Testis (tissue), 3 donors: ENCODE measurements around the gene MAP3K3. TPM values are rescaled to one million over a fixed set of nuclear protein-coding genes. Genes with fewer than 3 reads are reported as not detected.

Experiments used
- DNase-seq: peaks from one replicate; pipeline ENCODE4 v3.0.0-alpha.2; 2019
- H3K27ac ChIP-seq, 2 donors: fragments of 200-600 bp; sonication (generic); one replicate each; pipeline ENCODE4 v1.5.1; 2019
- H3K27me3 ChIP-seq: fragments of 200-600 bp; sonication (generic); one replicate; pipeline ENCODE4 v1.5.1; 2019
- H3K36me3 ChIP-seq: fragments of 200-600 bp; sonication (generic); one replicate; pipeline ENCODE4 v1.5.1; 2017; ENCODE audit warnings: low read depth; ENCODE audit errors: missing control alignments
- H3K4me1 ChIP-seq: fragments of 200-600 bp; sonication (generic); one replicate; pipeline ENCODE4 v1.5.1; 2019
- H3K4me3 ChIP-seq, 2 donors: fragments of 200-600 bp; sonication (generic); one replicate each; pipeline ENCODE4 v1.5.1; 2017 to 2019
- H3K9me3 ChIP-seq: fragments of 200-600 bp; sonication (generic); one replicate; pipeline ENCODE4 v1.5.1; 2017
- POLR2A ChIP-seq: fragments of 450-650 bp; IDR thresholded peaks from one replicate; pipeline ENCODE4 v1.6.1; 2017; ENCODE audit warnings: antibody characterized with exemption, mild to moderate bottlenecking, moderate library complexity
- WGBS, 2 donors: methylation state at CpG; one replicate each; pipeline ENCODE4 v1.1.5; 2018; 5-methylcytosine and 5-hydroxymethylcytosine counted together
- intact Hi-C: fragments of 100-400 bp; cut with DNase I; formaldehyde crosslinking; loops from one replicate; pipeline ENCODE4 v1.15.1; 2023; ENCODE audit warnings: low total_unique reads
- polyA plus RNA-seq: library from polyadenylated mRNA; stranded (reverse); fragments of 350-450 nt; fragmentation: Illumina TruSeq; extraction: RNeasy Lipid Tissue Mini Kit (QIAGEN cat#74804); gene quantifications from one replicate; pipeline ENCODE4 v1.2.3, GENCODE V29; 2014; ENCODE audit warnings: low read depth, low replicate concordance; ENCODE audit not compliant: insufficient read depth
- total RNA-seq, 2 donors: library from RNA; depleted of rRNA; stranded (reverse); fragments of >200 nt; gene quantifications; one replicate each; pipeline ENCODE4 v1.2.3, GENCODE V29; 2016
- TF ChIP-seq, protein P1 (sequence below), 3 experiments: fragments of 450-650 bp in 2 of 3; fragments of 200-600 bp in 1 of 3; sonication (generic) in 1 of 3; IDR thresholded peaks; one replicate each; pipeline ENCODE4 v1.5.1; 2016 to 2019; ENCODE audit warnings: antibody characterized with exemption in 3 of 3, mild to moderate bottlenecking in 2 of 3, moderate library complexity in 1 of 3

The MAP3K3 gene
- total and polyA plus RNA-seq, 3 donors from 2014 or later = 46.0 to 57.7 (median 57.5) TPM

DNA sequence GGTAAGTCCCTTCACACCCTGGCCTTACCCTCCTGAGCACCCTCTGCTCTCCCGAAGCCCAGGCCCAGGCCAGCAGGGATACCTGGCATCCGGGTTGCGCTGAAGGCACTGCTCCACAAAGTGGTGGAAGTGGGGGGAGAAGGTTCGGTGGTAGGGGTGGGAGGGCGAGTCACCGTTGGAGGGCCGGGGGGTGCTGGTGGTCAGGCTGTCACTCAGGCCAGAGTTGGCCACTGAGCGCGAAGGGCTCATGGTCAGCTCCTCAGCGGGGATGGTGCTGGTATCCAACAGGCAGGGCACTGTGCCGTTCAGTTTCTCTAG is 82.0 kb downstream of the MAP3K3 start:
- no peaks in the 10 kb centered on the region for H3K36me3 ChIP-seq
- no peaks in the 10 kb centered on the region for H3K27me3 ChIP-seq
- no peak for TF ChIP-seq POLR2A
- TF ChIP-seq, protein P1, sequence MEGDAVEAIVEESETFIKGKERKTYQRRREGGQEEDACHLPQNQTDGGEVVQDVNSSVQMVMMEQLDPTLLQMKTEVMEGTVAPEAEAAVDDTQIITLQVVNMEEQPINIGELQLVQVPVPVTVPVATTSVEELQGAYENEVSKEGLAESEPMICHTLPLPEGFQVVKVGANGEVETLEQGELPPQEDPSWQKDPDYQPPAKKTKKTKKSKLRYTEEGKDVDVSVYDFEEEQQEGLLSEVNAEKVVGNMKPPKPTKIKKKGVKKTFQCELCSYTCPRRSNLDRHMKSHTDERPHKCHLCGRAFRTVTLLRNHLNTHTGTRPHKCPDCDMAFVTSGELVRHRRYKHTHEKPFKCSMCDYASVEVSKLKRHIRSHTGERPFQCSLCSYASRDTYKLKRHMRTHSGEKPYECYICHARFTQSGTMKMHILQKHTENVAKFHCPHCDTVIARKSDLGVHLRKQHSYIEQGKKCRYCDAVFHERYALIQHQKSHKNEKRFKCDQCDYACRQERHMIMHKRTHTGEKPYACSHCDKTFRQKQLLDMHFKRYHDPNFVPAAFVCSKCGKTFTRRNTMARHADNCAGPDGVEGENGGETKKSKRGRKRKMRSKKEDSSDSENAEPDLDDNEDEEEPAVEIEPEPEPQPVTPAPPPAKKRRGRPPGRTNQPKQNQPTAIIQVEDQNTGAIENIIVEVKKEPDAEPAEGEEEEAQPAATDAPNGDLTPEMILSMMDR (IDR thresholded peaks at IDR 0.05) = no peak
- intact Hi-C loops = no loop called here
- H3K4me1 ChIP-seq = peaks cover 8% of the 10 kb centered on the region
- H3K9me3 ChIP-seq = no peaks in the 10 kb centered on the region
- H3K27ac ChIP-seq = no peak overlapping the region
- DNase-seq = no peak
- 94 to 95% methylated on average over 11 of the region's 11 CpGs for WGBS, 2 donors
- no peak overlapping the region for H3K4me3 ChIP-seq

DNA sequence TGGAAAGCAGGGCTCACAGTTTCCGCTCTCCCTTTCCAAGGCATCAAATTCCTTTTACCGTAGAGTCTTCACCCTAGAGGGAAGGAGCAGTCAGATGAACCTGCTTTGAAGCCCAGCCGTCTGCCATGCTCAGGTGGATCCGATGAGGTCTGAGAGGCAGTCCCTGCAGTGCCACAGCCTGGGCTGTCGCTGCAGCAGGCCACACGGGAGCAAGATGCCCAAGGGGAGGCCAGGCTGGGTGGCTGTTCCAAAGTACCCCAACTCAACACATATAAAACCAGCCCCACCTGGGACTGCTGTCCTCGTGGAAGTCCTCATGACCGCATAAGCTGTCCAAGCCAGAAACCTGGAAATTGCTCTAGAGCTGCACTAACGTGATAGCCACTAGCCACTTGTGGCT is 82.6 kb downstream of the MAP3K3 start:
- TF ChIP-seq, protein P1 (IDR thresholded peaks at IDR 0.05) = no peak
- TF ChIP-seq POLR2A = no peak
- intact Hi-C loops = no loop called here
- Histone ChIP-seq H3K27me3 (no peaks in the 10 kb centered on the region), H3K4me3 (no peak overlapping the region), H3K4me1 (peaks cover 8% of the 10 kb centered on the region), H3K36me3 (no peaks in the 10 kb centered on the region), H3K27ac (no peak overlapping the region), H3K9me3 (no peaks in the 10 kb centered on the region)
- 83 to 88% methylated on average over 6 to 9 of the region's 9 CpGs for WGBS, 2 donors
- no peak for DNase-seq

GRCh38 chr17:63705657-63706056 is 83.4 kb downstream of the MAP3K3 start:
- DNase-seq = no peak
- Histone ChIP-seq H3K27me3 (no peaks in the 10 kb centered on the region), H3K4me1 (peaks cover 8% of the 10 kb centered on the region), H3K9me3 (no peaks in the 10 kb centered on the region), H3K36me3 (no peaks in the 10 kb centered on the region), H3K27ac (no peak overlapping the region), H3K4me3 (no peak overlapping the region)
- 58 to 72% methylated on average over 3 of the region's 3 CpGs for WGBS, 2 donors
- TF ChIP-seq, protein P1 (IDR thresholded peaks at IDR 0.05) = no peak
- no peak for TF ChIP-seq POLR2A
- intact Hi-C loops = no loop called here

- Histone ChIP-seq H3K36me3 (no peaks in the 10 kb centered on the region), H3K27me3 (no peaks in the 10 kb centered on the region), H3K27ac (no peak overlapping the region), H3K4me1 (peaks cover under 1% of the 10 kb centered on the region), H3K4me3 (no peak overlapping the region), H3K9me3 (no peaks in the 10 kb centered on the region)
- intact Hi-C loops = no loop called here
- 90 to 91% methylated on average over 7 of the region's 7 CpGs for WGBS, 2 donors
- no peak for DNase-seq
- no peak for TF ChIP-seq POLR2A
- TF ChIP-seq, protein P1 (IDR thresholded peaks at IDR 0.05) = no peak
Observed at GRCh38 chr17:63706336-63707082, 84.3 kb downstream of the MAP3K3 start.

GRCh38 chr17:63707151-63707550 is 84.9 kb downstream of the MAP3K3 start:
- Histone ChIP-seq H3K9me3 (no peaks in the 10 kb centered on the region), H3K27ac (no peak overlapping the region), H3K4me1 (no peaks in the 10 kb centered on the region), H3K4me3 (no peak overlapping the region), H3K27me3 (no peaks in the 10 kb centered on the region), H3K36me3 (no peaks in the 10 kb centered on the region)
- DNase-seq = no peak
- TF ChIP-seq, protein P1 (IDR thresholded peaks at IDR 0.05) = no peak
- TF ChIP-seq POLR2A = no peak
- intact Hi-C loops = no loop called here
- WGBS, 2 donors = 92 to 95% methylated on average over 9 to 11 of the region's 11 CpGs
